HG03565 (cell line): ENCODE results near the gene BAIAP2L1.

Experiments used
- ATAC-seq: cut with Tn5 transposase; IDR thresholded peaks from one replicate; pipeline ENCODE4 v1.9.1; 2021; ENCODE audit warnings: mild to moderate bottlenecking, moderate library complexity; ENCODE audit not compliant: unreplicated experiment

Gene BAIAP2L1

DNA sequence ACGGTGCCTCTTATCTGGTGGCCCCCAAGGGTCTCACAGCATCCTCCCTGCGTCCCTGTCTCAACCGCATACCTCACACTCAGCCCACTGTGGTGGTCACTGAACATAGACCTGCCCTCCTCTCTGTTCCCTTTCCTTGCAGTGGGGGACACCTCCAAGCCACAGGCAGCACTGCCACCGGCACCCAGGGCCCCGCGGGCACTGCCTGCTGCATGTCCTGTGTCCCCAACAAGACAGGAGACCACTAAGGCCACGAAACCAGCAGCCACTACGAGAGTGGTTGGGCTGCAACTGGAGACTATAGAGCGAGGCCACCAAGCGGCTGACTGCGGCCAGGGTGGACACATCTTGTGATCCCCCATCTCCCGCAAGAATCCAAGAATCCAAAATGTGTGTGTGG, 104.1 kb downstream of the BAIAP2L1 start:
- ATAC-seq = no peak

DNA sequence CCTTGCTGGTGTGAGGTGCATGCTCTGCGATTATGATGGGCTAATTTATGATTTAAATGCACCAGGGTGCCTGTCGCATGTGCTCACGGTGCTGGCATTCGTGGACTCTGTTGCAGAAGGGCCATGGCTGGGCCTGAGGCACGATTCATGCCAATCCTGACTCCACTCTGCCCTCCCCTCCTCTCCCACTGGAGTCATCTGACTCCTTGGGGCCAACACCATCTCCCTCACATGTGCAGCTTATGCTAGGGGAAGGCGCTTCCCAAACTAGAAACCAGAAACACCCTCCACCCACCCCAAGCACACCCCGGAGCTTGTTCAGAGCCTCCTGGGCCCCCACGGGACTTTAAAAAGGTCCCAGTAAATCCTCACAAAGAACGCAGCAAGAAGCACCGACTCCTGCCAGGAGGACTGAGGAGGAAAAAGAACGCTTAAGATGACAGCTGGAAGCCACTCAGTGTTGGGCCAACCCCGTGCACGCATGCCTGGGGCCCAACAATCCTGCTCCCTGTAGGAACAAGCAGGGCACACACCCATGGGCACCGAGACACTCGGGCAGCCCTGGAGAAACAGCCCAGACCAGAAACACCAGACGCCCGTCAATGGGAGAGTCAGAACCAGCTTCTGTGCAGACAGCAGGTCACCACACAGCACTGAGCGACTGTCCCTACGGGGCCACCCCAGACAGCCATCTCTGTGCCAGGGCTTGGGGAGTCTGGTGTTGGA, 105.3 kb downstream of the BAIAP2L1 start:
- no peak for ATAC-seq

DNA sequence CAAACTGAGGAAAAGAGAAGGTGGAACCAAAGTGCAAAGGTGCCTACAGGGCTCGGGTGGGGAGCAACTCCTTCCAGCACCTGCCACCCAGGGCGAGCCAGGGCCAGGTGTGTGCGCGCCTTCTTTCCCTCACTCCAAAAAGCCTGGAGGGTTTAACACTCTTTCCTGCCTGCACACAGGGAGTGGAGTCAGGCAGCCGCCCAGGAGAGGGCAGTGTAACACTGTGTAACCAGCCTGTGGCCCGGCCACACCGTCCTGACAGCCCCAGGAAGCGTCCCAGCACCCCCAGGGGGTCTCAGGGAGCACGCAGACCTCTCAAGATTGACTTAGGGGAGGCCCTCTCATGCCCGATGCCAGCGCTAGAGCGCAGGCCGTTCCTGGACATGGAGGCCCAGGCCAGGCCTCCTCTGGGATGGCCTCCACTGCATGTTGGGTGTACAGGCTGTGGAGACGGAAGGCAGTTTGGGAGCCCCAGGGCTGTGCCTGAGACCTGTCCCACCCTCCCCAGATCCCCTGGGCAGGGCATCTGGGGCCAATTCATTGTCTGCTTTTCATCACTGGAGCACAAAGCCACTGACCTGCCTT, 106.0 kb downstream of the BAIAP2L1 start:
- no peak for ATAC-seq

DNA sequence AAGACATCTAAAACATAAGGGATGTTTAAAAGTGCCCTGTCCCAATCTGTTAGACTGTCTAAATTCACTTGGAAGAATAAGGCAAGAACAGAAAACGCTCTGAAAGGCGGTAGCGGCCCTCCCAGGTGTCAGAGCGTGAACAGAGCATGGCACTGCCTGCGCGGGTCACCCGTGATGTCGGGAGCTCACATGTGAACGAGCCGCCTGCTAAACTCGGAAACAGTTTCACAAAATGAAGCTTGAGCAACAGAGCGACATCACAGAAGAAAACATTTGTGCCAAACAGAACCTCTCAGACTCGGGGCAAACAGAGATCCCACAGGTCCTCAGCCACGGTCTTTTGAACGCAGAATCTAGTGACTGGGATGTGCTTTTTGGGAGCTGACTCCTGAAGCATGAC, 106.6 kb downstream of the BAIAP2L1 start:
- no peak for ATAC-seq

DNA sequence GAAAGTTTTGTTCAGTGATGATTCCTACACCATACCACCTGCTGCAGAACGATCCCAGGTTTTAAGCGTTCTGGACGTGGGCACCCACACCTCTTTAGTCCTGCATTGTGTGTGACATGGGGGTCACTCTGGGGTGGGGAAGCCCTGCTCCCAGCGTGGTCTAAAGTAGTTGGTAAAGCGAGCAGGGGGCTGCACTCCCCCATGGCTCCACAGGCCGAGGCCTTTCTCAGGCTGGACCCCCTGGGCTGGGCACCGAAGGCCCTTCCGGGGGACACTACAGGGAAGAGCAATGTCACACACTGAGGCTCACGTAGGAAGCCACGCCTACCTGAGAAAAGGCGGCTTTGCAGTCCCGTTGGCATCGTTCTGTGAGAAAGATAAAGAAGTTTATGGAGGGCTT, 107.1 kb downstream of the BAIAP2L1 start:
- no peak for ATAC-seq

- ATAC-seq = no peak
Observed at GRCh38 chr7:98293265-98293664, 107.6 kb downstream of the BAIAP2L1 start.

- no peak for ATAC-seq
Observed at GRCh38 chr7:98291717-98292116, 109.2 kb downstream of the BAIAP2L1 start.

GRCh38 chr7:98289333-98289875, 111.5 kb downstream of the BAIAP2L1 start:
- no peak for ATAC-seq

DNA sequence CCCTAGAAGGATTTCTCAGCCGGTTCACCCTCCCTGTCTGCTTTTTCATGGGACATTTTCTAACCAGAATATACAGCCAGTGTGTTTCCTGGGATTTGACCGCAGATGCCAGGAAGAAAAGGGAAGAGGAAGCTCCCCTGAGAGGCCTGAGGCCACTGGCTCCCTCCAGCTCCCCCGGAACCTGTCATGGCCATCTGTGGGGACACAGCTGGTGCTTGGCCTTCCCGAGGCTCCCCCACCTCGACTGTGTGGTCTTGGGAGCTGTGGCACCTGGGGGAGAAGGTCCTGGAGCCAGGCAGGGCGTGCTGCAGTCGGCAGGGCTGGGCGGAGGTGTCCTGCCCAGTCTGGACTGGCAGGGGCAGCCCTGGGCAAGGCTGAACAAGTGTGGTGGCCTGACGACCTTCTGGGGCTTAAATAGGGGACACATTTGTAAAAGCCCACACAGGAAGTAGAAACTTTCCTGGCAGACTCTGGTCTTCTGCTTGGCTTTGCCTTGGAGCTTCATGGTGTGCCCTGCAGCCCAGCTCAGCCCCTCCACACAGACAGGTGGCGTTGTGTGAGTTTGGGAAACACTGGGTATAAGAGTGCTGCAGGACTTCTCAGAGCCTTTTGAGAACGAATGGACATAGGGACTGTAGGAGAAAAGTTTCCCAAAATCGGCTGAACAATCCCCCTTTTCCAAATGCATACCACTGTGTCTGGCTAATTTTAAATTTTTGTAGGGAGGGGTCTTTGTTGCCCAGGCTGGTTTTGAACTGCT, 112.6 kb downstream of the BAIAP2L1 start:
- no peak for ATAC-seq

DNA sequence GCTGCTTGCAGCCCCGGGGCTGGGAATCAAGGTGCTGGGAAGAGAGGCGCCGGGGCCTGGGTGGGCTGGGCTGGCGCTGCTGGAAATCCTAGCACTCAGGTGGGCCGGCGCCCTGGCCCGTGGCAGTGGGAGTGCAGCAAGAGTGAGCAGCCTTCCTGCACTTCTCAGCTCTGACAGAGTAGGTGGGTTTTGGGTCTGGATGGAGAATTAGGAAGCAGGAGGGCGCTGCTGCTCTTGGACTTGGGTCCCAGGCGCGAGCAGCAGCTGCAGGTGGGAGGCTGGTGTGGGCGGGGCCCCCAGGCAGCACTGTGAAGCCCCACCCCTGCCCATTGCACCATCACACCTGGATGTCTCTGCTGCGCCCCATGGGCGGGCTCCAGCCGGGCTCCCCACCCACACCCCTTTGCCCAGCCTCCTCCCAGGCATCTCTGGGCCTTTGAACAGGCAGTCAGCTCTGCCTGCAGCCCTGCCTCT, 113.4 kb downstream of the BAIAP2L1 start:
- no peak for ATAC-seq

DNA sequence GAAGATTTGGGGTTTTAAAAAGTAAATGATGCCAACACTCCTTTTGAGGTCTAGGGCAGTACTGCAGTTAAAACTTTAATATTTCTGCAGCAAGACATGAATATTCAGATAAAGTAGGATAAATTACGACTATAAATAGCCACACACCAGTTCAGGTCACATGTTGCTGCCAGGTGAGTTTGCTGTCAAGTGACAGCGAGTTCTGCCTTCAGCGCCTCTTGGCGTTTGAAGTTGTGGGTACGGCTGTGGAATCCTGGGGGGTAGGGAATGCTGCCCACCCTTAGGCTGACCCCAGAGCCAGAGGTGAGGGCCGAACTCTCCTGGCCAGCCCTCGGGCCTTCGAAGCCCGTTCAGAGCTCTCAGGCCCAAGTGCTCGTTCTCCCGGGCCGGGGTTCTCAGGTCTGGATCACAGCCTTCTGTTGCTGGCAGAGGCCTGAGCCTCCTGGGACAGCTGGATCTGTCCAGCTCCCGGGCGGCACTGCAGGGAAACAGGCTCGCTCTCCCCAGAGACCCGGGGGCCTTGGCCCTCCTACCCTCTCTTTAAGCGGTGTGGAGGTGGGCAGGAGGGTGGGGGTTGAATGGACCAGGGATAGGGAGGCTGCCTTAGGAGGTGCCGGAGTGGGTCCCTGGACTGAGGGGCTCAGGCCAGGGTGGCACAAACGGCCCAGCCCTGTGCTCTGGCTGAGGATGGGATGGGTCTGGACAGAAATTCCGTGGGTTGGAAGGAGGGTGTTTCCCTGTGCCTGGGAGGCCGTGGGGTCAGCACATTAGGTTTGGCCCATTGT, 114.0 kb downstream of the BAIAP2L1 start:
- no peak for ATAC-seq

DNA sequence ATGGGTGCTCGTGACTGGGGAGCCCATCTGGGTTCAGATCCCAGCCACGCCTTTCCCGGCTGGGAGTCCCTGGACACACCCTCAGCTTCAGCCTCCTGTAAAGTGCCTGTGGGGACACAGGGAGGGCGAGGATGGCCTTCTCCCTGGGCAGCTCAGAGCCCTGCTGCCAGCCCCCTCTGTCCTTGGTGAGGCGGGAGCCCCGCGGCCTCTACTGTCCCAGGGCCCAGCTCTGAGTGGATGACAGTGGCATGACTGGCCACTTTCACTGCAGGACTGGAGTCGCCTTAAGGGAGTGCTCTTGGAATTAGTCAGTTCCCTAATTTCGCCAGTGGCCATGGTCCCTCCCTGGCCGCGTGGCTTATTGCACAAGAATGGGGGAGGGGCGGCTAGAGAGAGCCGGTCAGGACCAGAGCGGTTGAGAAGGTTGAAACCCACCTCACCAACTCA, 114.8 kb downstream of the BAIAP2L1 start:
- ATAC-seq = no peak

DNA sequence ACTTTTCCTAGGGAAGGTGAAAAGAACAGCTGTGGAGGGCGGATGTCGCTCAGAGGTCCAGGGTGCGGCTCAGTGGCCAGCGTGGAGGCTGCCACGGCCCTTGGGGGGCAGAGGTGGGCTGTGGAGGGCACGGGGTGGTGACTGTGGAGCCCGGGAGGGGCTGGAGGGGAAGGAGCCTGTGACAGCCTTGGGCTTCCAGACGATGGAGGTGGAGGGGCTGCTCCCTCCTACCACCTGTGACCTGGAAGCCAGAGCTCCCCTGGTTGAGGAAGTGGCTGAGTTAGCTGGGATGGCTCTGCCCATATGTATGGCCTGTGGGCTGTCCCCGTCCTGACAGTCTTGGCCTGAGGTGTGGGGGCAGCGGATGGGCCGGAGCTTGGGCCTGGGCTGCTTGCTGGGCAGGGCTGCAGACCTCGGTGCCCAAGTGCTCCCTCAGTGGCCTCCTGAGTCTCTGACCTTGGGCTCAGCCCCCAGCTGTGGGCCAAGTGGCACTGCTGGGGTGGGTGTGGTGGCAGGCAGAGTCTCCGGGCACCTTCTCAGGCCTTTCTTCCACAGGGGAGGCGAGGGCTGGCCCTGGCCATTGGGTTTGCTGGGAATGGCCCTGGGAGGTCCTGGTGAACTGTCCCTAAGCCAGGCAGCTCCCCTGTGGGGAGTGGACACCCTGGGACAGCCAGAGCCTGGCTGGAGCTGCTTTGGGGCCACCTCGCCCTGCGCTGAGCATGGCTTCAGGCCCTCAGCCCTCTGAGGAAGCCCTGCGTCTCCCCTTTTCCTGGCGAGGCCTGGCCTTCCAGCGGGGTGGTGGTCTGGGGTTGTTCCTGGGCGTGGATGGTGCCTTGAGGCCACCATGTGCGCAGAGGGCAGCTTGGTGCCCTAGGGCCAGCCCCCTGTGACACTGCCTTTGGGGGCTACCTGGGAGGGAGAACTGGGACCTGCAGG, 115.5 kb downstream of the BAIAP2L1 start:
- ATAC-seq = no peak

DNA sequence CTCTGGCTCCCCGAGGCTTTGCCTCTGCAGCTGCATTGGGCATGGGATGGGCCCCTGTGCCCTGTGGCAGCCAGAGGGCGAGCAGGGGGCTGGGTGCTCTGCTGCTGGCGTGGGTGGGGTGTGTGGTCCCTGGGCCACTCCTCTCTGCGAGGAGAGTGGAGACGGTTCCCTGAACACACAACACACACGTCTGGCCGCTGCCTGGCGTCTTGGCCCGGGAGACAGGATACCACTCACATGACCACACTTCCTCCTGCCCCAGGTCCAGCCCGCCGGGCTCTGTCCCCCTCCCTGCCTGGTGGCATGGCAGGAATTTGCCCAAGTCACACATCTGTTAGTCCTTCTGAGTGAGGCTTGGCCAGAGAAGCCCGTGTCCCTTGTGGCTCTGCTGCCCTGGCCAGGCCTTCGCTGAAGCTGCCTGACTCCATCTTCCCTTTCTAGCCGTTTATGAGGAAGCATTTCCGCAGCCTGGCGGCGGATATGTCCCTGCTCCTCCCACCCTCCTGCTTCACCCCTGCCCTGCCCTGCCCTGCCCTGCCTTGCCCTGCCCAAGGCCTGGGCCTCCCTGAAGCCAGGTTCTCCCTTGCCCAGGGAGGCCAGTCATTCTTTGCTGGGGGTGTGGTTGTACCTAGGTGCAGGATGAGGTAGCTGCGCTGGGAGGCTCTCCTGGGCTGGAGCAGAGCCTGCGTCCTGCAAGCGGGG, 116.4 kb downstream of the BAIAP2L1 start:
- ATAC-seq = no peak

DNA sequence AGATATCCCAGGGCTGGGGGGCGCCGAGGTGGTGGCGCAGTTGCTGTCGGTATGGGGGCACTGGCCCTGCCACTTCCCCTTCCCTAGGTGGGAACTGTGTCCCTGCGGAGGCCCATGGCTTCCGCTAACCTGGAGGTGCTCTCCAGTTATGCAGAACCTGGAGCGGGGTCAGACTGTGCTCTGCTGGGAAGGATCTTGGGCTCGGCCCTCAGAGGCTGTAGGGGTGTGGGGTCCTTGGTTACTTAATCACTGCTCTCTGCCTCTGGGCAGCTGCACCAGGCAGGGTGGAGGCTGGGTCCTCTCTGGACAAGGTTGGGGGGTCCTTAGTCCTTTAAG, 117.0 kb downstream of the BAIAP2L1 start:
- no peak for ATAC-seq

DNA sequence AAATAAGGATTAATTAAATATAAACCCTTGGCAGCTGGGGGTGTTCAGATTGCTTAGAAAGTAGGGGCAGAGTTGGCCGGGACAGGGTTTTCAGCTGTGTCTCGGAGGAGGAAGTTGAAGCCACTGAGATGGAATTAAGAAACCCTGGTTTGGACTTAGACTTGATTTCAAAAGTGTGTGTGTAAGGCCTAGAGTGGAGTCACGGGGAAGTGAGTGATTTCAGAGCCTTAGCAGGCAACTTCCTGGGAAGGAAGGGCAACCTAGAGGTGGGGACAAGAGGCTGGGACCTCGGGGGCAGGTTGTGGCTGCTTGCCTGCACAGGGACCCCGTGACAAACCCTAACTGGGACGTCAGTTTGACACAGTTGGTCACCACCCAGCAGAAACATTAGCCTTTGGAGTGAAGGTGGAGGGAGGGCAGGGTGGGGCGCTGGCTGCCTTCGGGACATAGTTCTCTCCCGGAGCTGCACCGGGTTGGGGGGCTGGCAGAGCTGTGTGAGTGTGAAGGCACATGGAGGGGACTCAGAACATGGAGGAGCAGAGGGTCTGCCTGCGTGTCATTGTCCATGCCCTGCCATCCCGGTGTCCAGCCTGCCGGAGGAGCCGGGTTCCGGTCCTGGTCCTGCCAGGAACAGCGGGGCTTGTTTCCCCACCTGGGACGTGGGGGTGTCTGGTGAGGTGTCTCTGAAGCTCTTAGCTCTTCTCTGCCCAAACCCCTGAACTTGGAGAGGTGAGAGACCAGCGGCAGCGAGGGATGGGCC, 117.6 kb downstream of the BAIAP2L1 start:
- ATAC-seq = no peak

DNA sequence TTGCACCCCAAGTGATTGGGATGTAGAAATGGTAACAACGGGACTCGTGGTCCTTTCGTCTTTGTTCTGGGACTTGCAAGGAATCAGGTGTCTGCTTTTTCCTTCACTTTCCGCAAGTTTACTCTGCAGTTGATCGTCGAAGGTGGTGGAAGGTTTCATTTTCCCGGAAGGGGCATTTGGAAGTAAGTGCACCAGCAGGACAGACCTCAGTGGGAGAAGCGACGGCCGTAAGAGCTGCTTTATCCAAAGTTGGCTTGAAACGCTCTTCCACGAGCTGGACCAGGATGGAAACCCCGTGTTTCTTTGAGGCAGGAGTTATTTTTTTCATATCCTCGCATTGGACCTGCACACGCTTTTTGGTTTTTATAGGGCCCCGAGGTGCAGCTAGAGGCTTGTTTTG, 118.2 kb downstream of the BAIAP2L1 start:
- no peak for ATAC-seq

DNA sequence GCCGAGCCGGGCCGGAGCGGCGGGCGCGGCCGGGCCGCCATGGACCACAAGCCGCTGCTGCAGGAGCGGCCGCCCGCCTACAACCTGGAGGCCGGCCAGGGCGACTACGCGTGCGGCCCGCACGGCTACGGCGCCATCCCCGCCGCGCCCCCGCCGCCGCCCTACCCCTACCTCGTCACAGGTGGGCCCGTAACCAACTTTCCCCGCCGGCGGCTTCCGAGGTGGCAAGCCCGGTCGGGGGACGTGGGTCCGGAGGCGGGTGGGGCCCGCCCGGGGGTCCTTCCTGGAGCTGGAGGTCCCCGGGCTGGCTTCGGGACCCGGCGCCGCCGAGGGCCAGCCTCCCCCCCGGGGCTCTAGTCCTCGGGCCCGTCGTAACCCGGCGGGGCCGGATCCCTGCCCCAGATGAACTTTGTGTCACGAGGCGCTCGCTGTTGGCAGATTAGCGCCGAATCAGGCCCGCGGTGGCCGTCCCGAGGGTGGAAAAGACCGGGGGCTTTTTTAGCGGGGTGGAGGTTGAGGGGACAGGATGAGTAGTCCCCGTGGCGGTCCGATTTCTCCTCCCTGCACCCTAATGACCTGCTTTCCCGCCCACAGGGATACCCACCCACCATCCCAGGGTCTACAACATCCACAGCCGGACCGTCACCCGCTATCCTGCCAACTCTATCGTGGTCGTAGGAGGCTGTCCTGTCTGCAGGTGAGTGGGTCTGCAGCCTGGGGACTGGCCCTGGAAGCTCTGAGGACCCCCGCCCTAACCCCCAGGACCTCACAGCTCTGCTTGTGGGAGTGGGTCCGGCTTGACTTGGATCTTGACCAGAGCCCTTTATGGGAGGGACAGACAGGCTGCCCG, 118.9 kb downstream of the BAIAP2L1 start:
- peak; percentile 43 for ATAC-seq
